AG08396 (cell line): ENCODE results near the gene FEN1.
A peak's percentile ranks its signal among the peaks of the same experiment; 100 is the strongest.

Experiments used
- DNase-seq: peaks from one replicate; pipeline ENCODE4 v3.0.0; 2012; ENCODE audit warnings: low spot score, mixed read lengths

Gene FEN1

GRCh38 chr11:61795459-61795858 is 2.7 kb downstream of the FEN1 start:
- no peak for DNase-seq

- no peak for DNase-seq
These were observed 3.3 kb downstream of the FEN1 start for GRCh38 chr11:61795876-61796526.

GRCh38 chr11:61797263-61797944 is 4.7 kb downstream of the FEN1 start:
- DNase-seq = peak; percentile 75

- no peak for DNase-seq
These were observed 7.1 kb downstream of the FEN1 start for GRCh38 chr11:61799665-61800284.

GRCh38 chr11:61800331-61801281 is 7.9 kb downstream of the FEN1 start:
- DNase-seq = no peak

- no peak for DNase-seq
These were observed 9.9 kb downstream of the FEN1 start for GRCh38 chr11:61802605-61803004.

GRCh38 chr11:61803889-61804647 is 11.4 kb downstream of the FEN1 start:
- no peak for DNase-seq

GRCh38 chr11:61805146-61805545 is 12.4 kb downstream of the FEN1 start:
- DNase-seq = no peak

- no peak for DNase-seq
These were observed 14.1 kb downstream of the FEN1 start for GRCh38 chr11:61806785-61807184.

GRCh38 chr11:61810671-61811175 is 18.0 kb downstream of the FEN1 start:
- no peak for DNase-seq

GRCh38 chr11:61811831-61812230 is 19.1 kb downstream of the FEN1 start:
- no peak for DNase-seq

- no peak for DNase-seq
These were observed 20.2 kb downstream of the FEN1 start for GRCh38 chr11:61812736-61813411.

GRCh38 chr11:61814247-61814957 is 21.7 kb downstream of the FEN1 start:
- DNase-seq = no peak

- DNase-seq = peak; percentile 99
These were observed 22.5 kb downstream of the FEN1 start for GRCh38 chr11:61814958-61815789.

GRCh38 chr11:61815790-61816735 is 23.4 kb downstream of the FEN1 start:
- DNase-seq = peak; percentile 75

GRCh38 chr11:61816736-61817455 is 24.2 kb downstream of the FEN1 start, which contains the start of gene FADS1:
Gene FADS1, minus strand, starts transcription at chr11:61817003. Its CDS starts 74 bp downstream, at chr11:61816929.
- peak; percentile 97 for DNase-seq
